Activated CD4-positive, alpha-beta T cell treated with anti-CD3 and anti-CD28 coated beads, Interleukin-2, amount 50 U/mL, for 16 hours (primary cell): ENCODE measurements around the gene GNG3.
A peak's percentile ranks its signal among the peaks of the same experiment; 100 is the strongest.
"Not testable (repeated sequence)": the region's sequence is repeated elsewhere in the genome, so short reads cannot be mapped to it uniquely, and the experiment has no call there.

ENCODE experiments used
- DNase-seq: peaks from one replicate; pipeline ENCODE4 v3.0.0-alpha.2; 2020

GNG3 gene

GRCh38 chr11:62688491-62688890 lies 19.0 kb upstream of the GNG3 start:
- DNase-seq: no peak

DNA sequence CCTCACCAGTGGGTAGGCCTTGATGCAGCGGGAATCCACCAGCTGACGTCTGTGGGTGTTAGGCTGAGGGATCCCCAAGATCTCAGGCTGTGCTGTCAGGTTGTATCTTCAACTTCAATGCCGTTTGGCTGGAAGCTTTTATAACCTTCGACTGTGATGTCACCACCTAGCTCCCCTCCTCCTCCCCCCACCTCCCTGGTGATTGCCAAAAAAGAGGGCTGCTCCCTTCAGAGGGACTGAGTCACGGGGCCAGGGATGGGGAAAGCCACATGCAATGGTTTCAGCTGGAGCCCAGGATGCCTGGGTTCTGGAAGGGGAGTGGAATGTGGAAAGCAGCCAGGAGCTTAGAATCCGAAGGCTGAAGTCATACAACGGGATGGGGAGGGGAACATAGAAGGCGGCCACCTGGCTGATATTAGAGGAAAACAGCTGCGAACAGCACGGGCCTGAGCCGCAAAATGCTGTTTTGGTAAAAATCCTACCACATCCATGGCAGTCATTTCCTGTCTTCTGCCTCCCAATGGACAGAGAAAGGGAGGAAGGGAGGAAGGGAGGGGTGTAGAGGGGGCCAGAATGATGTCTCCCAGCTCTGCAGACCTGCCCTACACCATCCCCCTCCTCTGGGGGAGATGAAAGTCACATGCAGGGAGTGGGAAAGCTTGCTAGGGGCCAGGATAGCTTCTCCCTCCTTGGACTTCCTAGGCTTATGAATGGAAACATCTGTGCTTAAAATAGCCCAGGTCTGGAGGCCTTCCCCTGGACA lies 17.9 kb upstream of the GNG3 start, which contains the start of gene LRRN4CL:
Gene LRRN4CL, minus strand, starts transcription at position 110 of the 763 bp plus-strand sequence. CDS start 1,022 bp downstream, outside the sequence.
- no peak for DNase-seq

GRCh38 chr11:62693624-62694023 lies 13.9 kb upstream of the GNG3 start:
- DNase-seq: not testable (repeated sequence)

GRCh38 chr11:62694455-62695167 lies 12.9 kb upstream of the GNG3 start:
- peak; percentile 77 for DNase-seq

DNA sequence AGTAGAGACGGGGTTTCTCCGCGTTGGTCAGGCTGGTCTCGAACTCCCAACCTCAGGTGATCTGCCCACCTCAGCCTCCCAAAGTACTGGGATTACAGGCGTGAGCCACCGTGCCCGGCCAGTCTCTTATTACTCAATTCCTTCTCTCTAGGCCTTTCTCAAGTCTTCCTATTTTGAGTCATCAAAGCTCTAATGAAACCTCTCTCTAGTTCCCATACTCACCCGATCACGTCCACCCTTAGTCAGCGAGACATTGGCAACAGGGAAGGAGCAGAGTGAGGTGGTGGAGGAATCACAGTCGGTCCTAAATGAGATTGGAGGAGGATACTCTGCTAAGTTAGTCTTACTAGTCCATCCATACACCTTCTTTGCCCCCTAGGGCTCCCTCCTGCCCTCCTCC lies 5.2 kb upstream of the GNG3 start:
- DNase-seq: peak; percentile 63

GRCh38 chr11:62703921-62704320 lies 3.6 kb upstream of the GNG3 start:
- not testable (repeated sequence) for DNase-seq

DNA sequence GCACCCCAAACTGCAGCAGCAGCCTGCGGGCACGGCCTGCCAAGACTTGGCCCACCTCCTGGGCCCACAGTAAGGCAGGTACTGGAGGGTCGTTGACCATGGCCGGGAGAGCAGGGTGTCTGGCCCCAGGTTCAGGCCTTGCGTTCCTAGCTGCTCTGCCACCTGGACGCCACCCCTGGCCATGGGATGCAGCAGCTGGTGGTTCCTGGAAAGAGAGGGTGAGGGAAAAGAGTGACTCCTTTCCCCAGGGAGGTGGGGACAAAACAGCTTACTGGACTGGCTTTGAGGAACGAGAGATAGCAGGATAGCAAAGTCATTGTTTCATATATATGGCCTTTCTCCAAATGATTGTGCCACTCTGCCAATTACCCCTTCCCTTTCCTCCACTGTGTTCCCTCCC lies 2.1 kb upstream of the GNG3 start:
- no peak for DNase-seq

GRCh38 chr11:62705880-62706849 lies 1.3 kb upstream of the GNG3 start:
- DNase-seq: peak; percentile 95

DNA sequence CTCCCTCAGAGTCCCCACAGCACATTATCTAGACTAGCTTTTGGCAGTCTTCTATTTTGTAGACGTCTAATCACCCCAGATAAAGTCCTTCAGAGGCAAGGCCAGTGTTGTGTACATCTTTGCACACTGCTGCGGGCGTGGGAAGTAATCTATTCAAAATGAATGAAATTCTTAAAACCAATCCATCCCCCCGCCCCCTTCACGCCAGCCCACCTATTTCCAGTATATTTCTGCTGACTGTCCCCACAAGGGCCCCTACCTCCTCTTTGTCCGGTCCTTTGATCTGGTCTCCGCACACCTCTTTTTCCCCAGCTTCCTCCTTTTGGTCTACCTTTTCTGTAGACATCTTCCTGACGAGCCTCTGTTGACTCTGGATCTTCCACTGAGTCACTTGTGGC lies 627 bp upstream of the GNG3 start:
- DNase-seq: no peak

DNA sequence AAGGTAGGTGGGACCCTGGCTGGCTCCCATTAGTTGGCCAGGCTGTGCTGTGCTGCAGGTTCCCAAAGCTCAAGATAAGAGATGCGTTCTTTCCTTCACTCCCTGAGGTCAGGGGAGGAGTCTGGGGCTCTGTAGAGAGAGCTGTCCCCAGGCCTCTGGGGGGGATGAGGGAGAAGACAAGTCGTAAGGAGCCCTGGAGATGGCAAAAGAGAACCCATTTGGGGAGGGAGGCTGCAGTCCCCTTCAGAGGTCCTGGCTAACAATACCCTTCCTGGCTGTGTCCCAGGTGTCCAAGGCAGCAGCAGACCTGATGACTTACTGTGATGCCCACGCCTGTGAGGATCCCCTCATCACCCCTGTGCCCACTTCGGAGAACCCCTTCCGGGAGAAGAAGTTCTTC lies 916 bp downstream of the GNG3 start:
- no peak for DNase-seq

- no peak for DNase-seq
Measured at GRCh38 chr11:62708793-62709192, 1.3 kb downstream of the GNG3 start.

DNA sequence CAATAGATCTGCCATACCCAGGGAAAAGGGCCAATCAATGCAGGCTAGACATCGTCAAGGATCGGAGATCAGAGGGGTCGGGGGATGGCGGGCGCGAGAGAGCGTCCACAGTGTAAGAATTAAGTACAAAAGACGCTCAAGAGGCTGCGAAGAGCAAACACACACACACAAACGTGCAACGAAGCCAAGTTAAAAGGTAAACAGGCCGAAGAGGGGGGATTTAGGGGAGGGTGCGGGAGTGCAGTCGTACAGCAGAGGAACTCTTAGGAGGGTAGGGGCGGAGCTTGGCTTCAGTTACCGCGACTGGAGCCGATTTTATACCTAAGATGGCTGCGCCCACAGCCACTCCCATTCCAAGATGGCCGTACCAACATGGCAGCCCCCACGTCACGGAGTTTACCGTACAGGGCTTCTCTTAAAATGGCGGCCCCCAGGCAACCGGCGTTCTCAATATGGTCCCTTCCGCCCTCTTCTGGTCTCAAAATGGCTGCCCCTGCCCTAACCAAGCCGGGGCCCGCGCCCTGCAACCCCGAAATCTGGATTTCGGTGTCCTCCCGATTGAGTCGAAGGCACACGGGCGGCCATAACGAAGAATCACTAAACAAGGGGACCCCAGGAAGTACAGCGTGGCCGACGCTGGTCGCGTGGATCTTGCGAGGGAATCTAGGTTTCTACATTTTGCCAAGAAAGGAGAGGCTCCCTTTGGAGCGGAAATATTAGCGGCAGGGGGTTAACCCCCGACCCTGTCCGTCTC lies 1.9 kb downstream of the GNG3 start:
- peak; percentile 98 for DNase-seq

GRCh38 chr11:62710001-62710345 lies 2.5 kb downstream of the GNG3 start:
- DNase-seq: no peak

DNA sequence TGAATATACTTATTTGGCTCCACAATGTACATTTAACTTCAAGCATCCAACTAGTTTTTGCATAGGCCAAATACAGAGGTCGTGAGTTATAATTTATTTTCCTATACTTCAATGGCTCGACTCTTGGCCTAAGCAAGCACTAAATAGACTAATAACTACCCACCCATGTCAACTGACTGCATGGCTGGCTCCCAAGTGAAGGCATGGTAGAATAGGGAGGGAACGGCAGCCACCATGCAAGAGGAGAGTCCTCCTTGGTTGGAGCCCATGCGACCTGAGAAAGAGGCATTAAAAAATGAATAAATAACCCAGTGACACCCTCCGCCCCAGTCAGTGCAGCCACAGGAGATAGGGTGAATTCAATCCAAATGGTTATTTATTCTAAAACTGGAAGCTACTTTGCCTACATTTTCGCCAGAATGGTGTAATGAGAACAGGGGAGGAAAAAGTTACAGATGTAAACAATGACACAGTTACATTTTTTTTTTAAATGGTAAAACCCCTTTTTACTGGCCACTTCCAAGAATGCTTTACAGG lies 4.9 kb downstream of the GNG3 start:
- no peak for DNase-seq

GRCh38 chr11:62712861-62713260 lies 5.4 kb downstream of the GNG3 start:
- DNase-seq: no peak

- DNase-seq: no peak
Measured at GRCh38 chr11:62713343-62713742, 5.9 kb downstream of the GNG3 start.

DNA sequence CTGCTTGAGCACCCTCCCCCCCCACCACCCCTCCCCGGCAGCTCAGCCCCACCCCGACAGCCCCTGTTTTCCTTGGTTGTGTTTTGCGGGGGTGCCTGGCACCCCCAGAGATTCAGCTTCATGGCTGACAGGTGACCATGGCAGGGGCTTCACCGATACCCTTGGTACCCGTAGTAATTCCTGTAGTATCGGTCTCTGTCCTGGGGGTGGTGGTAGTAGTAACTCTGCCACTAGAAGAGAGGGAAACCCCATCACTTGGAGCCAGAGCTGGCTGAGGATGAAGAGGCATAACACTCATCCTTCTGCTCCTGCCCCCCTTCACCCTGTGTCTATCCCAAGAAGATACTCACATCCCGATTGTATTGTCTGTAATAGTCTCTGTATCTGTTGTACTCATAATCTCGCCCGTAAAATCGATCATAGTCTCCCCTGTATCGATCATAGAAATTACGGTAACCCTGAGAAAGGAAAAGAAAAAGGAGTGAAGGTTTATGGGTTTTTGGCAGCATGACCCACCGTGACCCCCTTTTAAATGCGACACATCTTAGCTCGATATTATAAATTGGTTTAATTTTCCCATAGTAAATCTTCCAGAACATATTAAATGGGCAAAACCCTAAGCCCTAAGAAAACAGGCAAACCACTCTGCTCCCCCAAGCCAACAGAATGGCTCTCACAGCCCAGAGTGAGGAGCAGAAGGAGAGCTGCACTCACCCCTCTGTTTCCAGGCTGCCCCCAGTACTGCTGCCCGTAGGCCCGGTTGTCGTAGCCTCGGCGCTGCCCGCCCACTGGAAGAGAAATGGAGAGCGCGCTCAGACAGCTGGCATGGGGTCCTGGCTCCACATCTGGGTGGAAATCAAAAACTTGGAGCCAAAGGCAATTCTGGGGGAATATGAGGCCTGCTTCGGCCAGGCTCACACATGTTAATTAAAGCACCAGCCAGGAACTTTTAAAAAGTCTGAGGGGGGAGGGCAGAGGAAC lies 8.0 kb downstream of the GNG3 start:
- DNase-seq: no peak

- no peak for DNase-seq
Measured at GRCh38 chr11:62716206-62716605, 8.7 kb downstream of the GNG3 start.

- DNase-seq: no peak
Measured at GRCh38 chr11:62716816-62717215, 9.3 kb downstream of the GNG3 start.

DNA sequence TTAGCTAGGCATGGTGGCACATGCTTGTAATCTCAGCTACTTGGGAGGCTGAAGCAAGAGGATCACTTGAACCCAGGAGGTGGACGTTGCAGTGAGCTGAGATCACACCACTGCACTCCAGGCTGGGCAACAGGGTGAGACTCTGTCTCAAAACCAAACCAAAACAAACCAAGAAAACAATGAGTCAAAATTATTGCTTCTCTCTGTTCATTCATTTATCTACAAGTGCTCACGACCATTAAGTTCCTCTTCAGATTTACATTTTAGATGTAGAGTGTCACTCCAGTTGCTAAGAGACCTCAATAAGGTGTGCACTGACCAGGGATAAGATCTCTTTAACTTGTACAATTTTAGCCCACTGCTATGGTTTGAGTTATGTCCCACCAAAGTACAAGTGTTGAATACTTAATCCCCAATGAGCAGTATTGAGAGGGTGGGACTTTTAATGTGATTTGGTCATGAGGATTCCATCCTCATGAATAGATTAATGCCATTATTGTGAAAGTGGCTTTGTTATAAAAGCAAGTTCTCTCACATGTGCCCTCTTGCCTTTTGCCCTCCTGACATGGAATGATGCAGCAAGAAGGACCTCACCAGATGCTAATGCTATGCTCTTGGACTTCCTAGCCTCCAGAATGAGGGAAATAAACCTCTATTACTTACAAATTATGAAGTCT lies 12.0 kb downstream of the GNG3 start:
- DNase-seq: peak; percentile 39
